ENCODE results near the gene MED13.
"Not testable (repeated sequence)": the region's sequence is repeated elsewhere in the genome, so short reads cannot be mapped to it uniquely, and the experiment has no call there.

Gene MED13

DNA sequence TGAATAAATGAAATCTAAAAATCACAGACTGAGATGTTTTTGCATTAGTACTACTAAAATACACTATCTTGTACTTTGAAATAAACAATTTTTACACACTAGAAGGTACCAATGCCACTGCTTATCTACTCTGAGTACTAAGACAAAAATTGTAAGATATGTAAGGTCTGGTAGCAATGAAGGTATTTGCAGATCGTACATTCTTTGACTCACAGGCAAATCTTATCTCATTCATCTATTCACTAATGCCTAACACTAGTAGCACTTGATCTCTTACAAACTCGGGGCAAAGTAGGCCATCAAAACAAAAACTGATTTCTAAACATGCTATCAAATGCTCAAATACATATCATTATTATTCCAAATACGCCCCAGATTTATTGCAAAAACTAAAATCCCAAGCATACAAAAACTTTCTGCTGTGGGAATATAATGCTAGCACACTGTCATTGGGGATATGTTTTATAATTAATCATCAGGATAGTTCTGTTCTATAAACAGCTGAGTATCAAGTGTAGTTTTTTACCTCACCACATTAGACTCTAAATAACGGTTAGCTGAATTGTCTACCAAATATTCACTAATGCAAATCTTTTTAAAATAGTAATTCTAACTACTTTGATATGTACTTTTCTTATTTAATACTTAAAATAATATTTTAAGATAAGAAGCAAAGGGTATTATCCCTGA, 68.0 kb downstream of the MED13 start:
- DNase-seq (ENCODE audit: low read depth) = peak; percentile 19

DNA sequence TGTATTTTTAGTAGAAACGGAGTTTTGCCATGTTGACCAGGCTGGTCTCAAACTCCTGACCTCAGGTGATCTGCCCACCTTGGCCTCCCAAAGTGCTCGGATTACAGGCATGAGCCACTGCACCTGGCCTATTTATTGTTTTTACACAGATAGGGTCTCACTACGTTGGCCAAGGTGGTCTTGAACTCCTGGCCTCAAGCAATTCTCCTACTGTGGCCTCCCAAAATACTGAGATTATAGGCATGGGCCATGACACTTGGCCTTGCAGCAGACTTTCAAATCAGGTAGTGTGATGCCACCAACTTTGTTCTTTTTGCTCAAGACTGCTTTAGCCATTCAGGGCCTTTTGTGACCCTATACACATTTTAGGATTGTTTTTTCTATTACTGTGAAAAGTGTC, 75.6 kb downstream of the MED13 start:
- DNase-seq (ENCODE audit: low read depth) = no peak

DNA sequence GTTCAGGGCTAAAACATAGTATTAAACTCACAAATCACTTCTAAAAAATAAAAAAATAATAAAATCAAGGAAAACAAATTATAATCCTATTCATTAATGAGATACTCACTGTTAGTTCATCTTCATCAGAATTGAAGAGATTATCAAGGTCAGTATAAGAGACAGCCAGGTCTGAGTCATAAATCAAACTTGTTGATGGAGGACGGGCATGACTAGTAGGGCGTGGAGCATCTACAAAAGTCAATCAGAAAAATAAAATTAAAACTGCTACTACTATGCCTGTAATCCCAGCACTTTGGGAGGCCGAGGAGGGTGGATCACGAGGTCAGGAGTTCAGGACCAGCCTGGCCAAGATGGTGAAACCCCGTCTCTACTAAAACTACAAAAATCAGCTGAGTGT, 78.2 kb downstream of the MED13 start:
- DNase-seq (ENCODE audit: low read depth) = no peak

DNA sequence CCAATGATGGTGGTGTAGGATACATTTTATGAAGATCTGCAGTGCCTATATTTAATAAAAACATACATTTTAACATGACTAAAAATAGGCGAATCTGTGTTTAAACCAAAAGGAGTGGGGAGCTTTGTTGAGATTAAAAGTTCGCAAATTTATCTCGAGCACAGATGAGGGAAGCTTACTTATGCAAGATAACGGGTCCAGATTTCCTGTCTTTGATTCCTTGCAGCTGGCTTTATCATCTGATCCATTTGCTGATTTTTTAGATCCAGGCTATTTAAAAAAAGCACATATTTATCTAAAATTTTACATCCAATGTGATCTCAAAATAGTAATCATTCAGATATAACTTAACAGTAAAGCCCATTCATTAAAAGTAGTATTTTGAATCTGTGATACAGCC, 80.3 kb downstream of the MED13 start:
- no peak for DNase-seq (ENCODE audit: low read depth)

DNA sequence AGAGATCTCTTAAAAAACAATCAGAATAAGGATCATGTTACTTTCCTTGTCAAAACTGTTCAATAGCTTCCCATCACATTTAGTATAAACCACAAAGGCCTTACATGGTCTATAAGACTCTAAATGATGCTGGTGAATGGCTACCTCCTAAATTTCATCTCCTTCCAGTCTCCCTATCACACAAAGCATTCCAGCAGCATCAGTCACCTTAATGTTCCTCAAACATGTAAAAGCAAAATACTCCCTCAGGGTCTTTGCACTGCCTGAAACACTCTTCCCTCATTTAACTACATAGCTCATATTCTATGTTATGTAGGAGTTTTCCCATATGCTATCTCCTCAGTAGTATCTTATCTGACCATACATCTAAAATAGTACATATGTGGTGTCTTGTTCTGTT, 83.8 kb downstream of the MED13 start:
- peak; percentile 62 for DNase-seq (ENCODE audit: low read depth)

DNA sequence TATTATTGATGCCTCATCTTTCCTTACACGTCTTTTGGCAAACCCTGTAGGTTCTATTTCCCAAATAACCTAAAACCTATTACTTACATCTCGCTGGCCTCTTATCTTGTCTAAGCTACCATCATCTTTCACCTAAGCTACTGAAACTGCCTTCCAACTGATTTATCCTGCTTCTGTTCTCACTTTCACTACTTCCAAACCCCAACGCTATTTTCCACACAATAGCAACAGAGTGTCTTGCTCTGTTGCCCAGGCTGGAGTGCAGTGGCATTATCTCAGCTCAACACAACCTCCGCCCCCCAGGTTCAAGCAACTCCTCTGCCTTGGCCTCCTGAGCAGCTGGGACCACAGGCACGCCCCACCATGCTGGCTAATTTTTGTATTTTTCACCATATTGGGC, 84.5 kb downstream of the MED13 start:
- DNase-seq (ENCODE audit: low read depth) = no peak

DNA sequence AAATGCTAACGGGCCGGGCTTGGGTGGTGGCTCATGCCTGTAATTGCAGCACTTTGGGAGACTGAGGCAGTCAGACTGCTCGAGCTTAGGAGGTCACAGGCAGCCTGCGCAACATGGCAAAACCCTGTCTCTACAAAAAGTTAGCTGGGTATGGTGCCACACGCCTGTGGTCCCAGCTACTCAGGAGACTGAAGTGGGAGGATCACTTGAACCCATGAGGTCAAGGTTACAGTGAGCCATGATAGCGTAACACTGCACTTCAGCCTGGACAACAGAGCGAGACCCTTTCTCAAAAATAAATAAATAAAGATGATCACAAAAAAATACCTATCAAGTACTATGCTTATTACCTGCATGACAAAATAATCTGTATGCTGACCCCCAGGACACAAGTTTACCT, 91.0 kb downstream of the MED13 start:
- DNase-seq (ENCODE audit: low read depth) = no peak

DNA sequence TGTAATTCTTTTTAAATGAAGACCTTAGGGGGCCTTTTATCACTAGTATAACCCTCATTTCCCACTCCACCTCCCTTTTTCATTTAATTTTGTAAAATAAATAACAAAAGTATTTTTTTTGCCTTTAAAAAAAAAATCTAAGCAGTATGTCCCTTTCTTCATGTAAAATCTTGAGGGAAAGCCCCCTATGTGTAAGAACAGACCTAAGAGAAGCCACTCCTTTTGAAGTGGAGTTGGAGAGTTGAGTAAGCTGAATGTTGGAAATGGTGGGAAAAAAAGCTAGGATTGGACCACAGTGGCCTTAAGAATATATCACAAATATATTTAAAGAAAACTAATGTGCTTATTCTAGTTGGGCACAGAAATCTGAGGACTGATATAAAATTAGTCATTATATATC, 92.8 kb downstream of the MED13 start:
- DNase-seq (ENCODE audit: low read depth) = no peak

DNA sequence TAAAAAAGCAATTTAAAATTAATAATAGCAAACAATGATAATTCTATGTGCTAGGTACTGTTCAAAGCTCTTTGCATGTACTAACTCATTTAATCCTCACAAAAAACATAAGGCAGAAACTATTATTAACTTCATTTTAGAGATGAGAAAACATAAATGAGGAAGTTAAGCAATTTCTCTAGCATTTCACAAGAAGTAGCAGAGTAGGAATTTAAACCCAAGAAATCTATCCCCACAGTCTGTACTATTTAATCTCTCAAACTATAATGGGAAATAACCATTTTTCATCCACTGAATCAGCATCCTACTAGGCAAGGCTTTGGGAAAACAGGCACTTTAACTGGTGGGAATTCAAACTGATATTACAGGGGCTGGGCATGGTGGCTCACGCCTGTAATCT, 95.0 kb downstream of the MED13 start:
- no peak for DNase-seq (ENCODE audit: low read depth)

DNA sequence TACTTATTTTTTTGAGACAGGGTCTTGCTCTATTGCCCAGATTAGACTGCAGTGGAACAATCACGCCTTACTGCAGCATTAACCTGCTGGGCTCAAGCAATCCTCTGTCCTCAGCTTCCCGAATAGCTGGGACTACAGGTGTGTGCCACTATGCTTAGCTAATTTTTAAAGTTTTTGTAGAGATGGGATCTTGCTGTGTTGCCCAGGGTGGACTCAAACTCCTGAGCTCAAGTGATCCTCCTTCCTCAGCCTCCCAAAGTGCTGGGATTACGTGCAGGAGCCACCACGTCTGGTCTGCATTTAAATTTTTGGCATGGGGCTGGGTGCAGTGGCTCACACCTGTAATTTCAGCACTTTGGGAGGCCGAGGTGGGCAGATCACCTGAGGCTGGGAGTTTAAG, 96.3 kb downstream of the MED13 start:
- no peak for DNase-seq (ENCODE audit: low read depth)

DNA sequence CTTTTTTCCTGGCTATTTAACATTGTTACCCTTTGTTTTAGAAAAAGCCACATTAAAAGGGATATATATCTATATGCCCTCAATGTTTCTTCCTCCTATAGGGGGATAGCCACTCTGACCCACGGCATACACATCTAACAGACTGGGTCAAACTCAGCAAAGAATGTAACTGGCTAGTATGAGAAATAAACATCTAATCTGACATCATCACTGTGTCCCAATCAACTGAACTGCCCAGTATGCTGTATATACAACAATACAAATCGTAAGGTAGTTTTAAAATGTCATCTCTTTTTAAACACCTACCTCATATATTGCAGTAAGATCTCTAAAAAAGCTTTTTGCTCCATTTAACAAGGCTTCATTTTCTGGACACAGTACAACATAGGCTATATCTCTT, 97.3 kb downstream of the MED13 start:
- peak; percentile 3 for DNase-seq (ENCODE audit: low read depth)

DNA sequence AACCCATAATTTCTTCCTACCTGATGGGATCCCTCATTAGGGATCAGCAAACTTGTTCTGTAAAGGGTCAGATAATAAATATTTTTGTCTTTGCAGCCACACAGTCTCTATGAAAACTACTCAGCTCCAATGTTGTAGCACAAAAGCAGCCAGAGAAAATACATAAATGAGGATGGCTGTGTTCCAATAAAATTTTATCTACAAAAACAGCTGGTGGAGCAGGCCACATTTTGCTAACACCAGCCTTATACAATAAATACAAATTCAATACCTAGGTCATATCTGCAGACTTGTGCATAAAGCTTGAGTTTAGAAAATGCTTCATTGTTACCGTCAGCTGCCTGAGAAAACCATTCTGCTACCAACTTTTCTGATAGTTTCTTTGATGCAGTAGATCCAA, 98.9 kb downstream of the MED13 start:
- DNase-seq (ENCODE audit: low read depth) = no peak

DNA sequence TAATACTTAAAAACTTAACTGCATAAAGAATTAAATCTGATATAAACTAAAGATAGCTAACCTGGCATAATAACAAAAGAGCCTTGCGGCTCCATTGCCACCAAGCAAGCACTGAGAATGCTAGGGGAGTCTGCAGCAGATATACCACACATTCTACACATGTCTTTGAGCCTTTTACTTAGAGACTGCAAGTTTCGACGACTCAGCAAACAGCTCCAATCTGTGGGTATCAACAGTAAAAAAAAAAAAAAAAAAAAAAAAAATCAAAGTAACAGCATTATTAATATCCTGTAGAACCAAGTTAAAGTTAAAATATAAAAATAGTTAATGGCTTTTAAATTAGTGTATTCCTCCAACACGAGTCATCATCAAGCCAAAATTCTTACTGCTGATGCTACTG, 109.5 kb downstream of the MED13 start:
- DNase-seq (ENCODE audit: low read depth) = peak; percentile 39

DNA sequence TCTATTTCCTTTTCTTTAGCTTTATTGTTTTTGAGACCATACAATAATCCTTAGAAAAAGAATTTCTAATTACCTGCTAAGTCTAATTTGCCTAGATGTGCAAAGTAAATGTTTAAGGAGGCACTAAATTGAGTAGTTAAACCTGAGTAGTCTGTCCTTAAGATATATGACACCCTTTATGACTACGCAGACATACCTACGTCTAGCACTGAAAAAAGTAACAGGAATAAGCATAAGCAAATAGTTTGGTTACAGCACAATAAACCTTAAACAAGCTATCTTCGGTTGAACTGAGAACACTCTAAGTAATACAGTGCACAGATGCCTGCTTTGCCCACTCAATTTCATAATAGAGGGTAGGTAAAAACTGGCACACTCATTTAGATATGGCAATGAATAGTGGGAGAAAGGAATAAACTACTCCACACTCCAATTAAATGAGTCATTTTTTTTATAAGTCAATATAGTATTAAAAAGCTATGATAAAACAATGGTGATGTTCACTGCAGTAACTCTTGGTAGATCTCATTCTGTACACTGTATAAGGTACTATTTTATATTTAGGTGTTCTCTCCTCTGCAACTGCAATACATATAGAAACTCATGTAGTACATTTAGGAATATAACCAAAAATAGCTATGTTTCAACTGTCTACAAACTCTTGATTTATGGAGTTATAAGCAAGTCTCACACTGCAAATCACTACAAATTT, 117.6 kb downstream of the MED13 start:
- DNase-seq (ENCODE audit: low read depth) = no peak

DNA sequence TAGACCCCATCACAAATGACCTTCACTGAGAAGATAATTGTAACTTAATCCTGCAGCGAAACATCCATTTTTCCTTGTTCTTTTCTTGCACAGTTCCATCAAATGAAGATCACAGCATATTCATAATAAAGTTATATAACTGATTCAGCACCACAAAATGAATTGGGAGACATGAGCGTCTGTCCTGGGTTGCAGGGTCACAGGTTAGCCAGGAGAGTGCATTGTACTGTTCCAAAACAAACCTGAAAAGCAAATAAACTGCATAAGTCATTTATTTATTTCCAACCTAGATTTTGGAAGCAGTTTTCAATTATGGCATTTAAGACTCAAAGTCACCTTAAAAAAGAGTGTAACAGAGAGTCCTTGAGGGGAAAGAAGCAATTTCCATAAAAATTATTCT, 118.7 kb downstream of the MED13 start:
- DNase-seq (ENCODE audit: low read depth) = no peak

DNA sequence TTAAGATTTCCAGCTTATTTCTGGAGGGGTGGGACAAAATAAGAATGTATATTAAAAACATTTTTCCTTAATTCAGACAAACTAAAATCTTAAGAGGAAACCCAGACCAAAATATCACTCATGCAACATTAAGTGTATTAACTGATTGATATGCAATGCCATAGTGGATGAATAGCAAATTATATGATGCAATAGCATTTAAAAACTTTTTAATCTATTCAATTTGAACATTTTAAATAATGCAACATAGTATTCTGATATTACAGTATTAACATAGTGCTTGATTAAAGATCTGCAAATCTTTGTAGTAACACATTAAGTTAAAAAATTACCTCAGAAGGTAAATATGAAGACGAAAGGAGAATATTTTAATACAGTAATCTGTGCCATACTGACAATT, 122.0 kb downstream of the MED13 start:
- no peak for DNase-seq (ENCODE audit: low read depth)

DNA sequence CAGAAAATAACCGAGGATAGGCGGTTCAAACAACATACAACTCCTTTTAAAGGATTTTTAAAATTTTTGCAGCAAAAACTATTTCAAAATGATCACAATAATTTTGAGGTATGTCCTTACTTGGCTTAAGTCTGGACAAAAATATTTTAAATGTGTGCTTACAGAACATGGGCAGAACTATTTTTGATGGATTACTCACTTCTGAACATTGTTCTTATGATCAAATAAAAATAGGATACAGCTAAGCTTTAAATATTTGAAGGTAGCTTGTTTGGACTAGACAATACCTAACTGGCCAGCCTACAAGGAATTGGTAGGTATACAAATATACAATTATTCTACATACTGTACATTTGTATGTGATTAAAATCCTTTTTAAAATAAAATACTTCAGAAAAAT, 123.0 kb downstream of the MED13 start:
- DNase-seq (ENCODE audit: low read depth) = no peak

DNA sequence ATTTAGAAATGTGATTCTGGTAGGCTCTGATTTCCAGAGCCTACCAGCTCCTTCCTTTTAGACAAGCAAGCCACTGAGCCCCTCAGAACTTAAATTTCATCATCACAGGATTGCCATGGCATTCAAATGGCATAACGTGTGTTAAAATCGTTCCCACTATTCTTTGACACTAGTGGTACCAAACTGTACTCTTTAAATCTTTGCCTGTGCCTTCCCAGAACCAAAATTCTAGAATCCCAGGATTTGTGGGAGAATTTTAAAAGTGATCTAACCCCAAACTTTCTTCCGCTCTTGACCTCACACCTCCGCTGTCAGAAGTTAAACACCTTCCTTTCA, 137.0 kb downstream of the MED13 start:
- no peak for DNase-seq (ENCODE audit: low read depth)

DNA sequence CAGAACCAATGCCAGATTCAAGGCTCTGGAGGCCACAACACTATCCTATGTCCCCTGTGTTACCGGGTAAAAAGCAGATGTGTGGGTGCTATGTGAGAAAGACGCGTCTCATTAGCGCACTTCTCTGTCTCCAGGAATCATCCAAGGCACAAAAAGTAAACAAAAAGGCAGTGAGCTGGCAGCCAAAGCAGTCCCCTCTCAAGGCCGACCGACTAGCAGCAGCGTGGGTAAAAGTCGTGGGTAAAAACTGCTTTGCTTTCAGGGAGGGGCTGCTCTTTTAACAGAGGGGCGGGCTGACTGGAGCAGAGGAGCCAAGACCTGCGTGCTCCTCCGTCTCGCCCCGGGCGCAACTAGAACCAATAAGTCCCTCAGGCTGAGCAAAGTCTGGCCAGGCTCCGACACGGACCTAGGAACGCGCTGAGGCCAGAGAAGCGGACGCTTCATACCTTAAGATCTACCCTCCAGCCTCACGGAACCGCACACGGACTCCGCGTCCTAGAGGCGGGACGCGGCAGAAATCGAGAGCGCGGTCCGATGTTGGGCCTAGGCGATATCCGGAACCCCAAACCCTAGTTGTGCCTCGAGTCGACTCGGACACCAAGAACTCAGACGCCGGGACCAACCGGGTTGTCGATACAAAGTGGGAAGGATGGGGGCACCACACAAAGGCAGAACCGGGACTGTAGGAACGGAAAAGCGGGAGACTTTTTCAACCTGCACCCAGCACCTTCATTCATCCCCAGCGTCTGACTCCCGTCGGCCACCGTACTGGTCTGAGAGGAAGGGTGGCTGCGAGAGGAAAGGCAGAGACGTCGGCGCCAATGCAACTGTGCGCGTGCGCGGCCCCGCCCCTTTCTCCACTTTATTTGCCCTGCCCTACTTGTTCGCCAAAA, 137.6 kb downstream of the MED13 start, which contains the start of gene INTS2:
Gene INTS2 (minus strand): TSS at position 775 of the 893 bp plus-strand sequence. CDS start 1,338 bp downstream, outside the sequence.
- peak; percentile 95 for DNase-seq (ENCODE audit: low read depth)

DNA sequence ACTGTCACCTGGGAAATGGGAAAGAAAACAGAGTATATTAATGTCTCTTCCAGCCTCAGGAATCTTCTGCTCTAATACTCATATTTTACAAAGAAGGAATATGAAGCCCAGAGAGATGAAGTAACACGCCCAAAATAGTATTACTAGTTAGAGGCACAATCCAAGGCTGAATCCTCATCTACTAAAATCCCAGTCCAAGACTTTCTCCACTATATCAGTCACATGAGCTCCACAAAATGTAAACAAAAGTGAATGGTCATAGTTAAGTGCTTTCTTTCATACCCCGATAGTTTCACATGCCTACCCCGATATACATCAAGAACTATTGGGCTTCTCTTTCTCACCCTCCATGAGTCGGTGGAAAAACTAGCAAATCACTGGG, 138.3 kb downstream of the MED13 start:
- DNase-seq (ENCODE audit: low read depth) = peak; percentile 51

DNA sequence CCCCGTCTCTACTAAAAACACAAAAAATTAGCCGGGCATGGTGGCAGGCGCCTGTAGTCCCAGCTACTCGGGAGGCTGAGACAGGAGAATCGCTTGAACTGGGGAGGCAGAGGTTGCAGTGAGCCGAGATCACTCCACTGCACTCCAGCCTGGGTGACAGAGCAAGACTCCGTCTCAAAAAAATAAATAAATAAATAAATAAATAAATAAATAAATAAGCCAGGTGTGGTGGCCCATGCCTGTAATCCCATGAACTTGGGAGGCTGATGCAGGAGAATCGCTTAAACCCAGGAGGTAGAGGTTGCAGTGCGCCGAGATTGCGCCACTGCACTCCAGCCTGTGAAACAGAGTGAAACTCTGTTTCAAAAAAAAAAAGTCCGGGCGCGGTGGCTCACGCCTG, 149.9 kb downstream of the MED13 start:
- DNase-seq (ENCODE audit: low read depth) = not testable (repeated sequence)

DNA sequence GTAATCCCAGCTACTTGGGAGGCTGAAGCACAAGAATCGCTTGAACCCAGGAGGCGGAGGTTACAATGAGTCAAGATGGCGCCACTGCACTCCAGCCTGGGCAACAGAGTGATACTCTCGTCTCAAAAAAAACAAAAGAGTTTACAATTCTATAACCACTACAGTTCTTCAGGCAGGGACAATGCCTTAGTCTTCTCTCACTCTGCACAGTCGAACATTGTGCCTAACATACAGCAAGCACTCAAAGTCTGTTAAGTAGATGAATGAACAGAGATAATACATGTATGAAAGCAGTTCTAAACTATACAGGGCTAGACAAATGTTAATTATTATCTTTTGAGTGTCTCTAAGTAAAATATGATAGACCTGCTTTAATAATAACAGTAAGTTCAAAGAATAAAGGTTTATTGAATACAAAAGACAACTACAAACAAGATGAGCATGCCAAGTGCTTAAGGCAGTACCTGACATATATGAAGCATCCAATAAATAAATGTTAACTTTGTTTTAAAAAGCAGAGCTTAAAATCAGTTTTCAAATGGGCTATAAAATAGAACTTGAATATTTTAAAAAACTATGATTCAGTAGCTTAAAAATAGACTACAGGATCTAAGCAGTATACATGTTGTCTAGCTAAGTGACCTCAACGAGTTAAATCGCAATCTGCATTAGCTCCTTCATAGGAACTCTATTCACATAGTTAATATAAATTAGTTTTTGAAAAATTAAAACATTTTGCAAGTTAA, 156.6 kb downstream of the MED13 start:
- no peak for DNase-seq (ENCODE audit: low read depth)

All from EH (cell line).